ENCODE measurements around the gene KLRC4. TPM values are rescaled to one million over a fixed set of nuclear protein-coding genes. Genes with fewer than 3 reads are reported as not detected.

The KLRC4 gene
- total RNA-seq, 2 experiments from 2014 or later, result 9.3 to 9.9 TPM

DNA sequence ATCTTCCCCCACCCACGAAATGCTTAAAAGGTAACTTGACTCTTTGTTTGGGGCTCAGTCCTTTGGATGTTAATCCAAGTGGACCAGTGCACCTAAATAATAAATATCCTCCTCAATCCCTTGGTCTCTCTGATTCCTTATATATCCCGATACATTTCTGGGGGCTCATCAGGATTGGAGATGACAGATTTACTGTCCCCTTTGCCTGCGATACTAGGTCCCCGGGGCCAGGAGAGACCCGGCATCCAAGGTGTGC, 46.0 kb downstream of the KLRC4 start:
- H3K27ac ChIP-seq (ENCODE audit: low read depth, low read length, poor library complexity, severe bottlenecking), result peak overlapping the region; percentile 84
- TF ChIP-seq, protein P1, sequence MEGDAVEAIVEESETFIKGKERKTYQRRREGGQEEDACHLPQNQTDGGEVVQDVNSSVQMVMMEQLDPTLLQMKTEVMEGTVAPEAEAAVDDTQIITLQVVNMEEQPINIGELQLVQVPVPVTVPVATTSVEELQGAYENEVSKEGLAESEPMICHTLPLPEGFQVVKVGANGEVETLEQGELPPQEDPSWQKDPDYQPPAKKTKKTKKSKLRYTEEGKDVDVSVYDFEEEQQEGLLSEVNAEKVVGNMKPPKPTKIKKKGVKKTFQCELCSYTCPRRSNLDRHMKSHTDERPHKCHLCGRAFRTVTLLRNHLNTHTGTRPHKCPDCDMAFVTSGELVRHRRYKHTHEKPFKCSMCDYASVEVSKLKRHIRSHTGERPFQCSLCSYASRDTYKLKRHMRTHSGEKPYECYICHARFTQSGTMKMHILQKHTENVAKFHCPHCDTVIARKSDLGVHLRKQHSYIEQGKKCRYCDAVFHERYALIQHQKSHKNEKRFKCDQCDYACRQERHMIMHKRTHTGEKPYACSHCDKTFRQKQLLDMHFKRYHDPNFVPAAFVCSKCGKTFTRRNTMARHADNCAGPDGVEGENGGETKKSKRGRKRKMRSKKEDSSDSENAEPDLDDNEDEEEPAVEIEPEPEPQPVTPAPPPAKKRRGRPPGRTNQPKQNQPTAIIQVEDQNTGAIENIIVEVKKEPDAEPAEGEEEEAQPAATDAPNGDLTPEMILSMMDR (conservative IDR thresholded peaks at IDR 0.05; ENCODE audit: low read length), result no peak
- TF ChIP-seq EZH2phosphoT487 (IDR thresholded peaks at IDR 0.05; ENCODE audit: borderline replicate concordance, low read depth, low read length), result no peak
- H4K20me1 ChIP-seq (ENCODE audit: insufficient read depth, low read length), result no peaks in the 10 kb centered on the region
- CTCF ChIA-PET (ENCODE audit: unreplicated experiment), result no interaction called here
- POLR2A ChIA-PET, result interaction anchor here (0.5 to 5.0 kb wide), 7 partner anchors 8 to 149 kb away, joined by 3 to 41 read pairs (median 6); no protein-coding TSS in a partner anchor
- H3K4me3 ChIP-seq (ENCODE audit: low read depth, low read length, poor library complexity, severe bottlenecking), result peak overlapping the region; percentile 71
- H3K9me3 ChIP-seq (ENCODE audit: low read length), result peaks cover 29% of the 10 kb centered on the region
- no peaks in the 10 kb centered on the region for H3K9me2 ChIP-seq (ENCODE audit: insufficient read depth, low read length)
- peaks cover 44% of the 10 kb centered on the region for H3K4me1 ChIP-seq (ENCODE audit: insufficient read depth, low read length, poor library complexity, severe bottlenecking)
- H3K36me3 ChIP-seq (ENCODE audit: insufficient read depth, low read length), result peaks cover 31% of the 10 kb centered on the region
- H3K79me2 ChIP-seq (ENCODE audit: insufficient read depth, low read depth, low read length), result no peaks in the 10 kb centered on the region
- intact Hi-C loops (cut with micrococcal nuclease; ENCODE audit: unreplicated experiment), result loop anchor here (5.0 kb wide), 1 partner anchor 249 kb away; the partner anchor contains the start of gene MAGOHB
- no TSS peak for BruUV-seq (replicated peaks)
- peak overlapping the region; percentile 85 for H2AFZ ChIP-seq (ENCODE audit: low read length)
- DNase-seq (ENCODE audit: low spot score), result no peak
- H3K4me2 ChIP-seq (ENCODE audit: low read length), result peak overlapping the region; percentile 86

DNA sequence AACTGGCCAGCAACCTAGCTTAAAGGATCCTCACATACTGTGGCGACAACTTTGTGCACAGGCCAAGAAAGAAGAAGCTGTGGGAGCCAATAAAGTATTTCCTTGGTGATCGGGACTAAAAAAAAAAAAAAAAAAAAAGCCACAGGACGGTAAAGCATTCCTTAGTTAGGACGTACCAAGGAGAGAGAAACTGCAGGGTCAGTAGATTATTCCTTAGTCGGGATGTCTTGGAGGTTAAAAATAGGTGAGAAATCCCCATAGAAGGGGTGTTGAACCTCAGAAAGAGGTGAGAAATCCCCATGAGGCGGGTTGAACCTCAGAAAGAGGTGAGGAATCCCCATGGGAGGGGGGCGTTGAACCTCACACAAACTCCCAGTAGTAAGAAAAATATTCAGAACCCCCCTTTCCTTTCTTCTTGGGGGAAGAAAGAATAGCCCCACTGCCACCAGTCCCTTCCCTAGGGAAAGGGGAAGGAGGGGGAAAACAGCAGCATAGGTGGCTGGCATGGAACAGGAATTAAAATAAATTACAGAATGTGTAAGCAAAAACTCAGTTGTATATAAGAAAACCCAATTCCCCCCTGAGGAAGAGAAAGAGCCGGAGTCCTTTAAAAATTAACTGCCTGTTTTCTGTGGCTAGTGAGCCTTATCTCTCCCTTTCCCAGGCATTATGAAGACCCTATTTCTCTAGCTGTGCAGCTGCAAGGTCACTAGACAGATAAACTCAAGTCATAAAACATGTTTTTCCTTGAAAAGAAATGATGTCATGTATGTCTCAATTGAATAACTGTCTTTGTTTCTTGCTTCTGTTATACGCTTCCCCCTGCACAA, 46.5 kb downstream of the KLRC4 start:
- H3K9me3 ChIP-seq (ENCODE audit: low read length), result peaks cover 27% of the 10 kb centered on the region
- DNase-seq (ENCODE audit: low spot score), result no peak
- TF ChIP-seq EZH2phosphoT487 (IDR thresholded peaks at IDR 0.05; ENCODE audit: borderline replicate concordance, low read depth, low read length), result no peak
- TF ChIP-seq, protein P1 (conservative IDR thresholded peaks at IDR 0.05; ENCODE audit: low read length), result no peak
- ChIA-PET POLR2A (interaction anchor here (0.5 to 5.0 kb wide), 9 partner anchors 8 to 149 kb away, joined by 3 to 41 read pairs (median 4); no protein-coding TSS in a partner anchor), CTCF (ENCODE audit: unreplicated experiment) (no interaction called here)
- H4K20me1 ChIP-seq (ENCODE audit: insufficient read depth, low read length), result no peaks in the 10 kb centered on the region
- peaks cover 31% of the 10 kb centered on the region for H3K36me3 ChIP-seq (ENCODE audit: insufficient read depth, low read length)
- peak overlapping the region; percentile 85 for H2AFZ ChIP-seq (ENCODE audit: low read length)
- intact Hi-C loops (cut with micrococcal nuclease; ENCODE audit: unreplicated experiment), result loop anchor here (5.0 kb wide), 1 partner anchor 249 kb away; the partner anchor contains the start of gene MAGOHB
- H3K4me3 ChIP-seq (ENCODE audit: low read depth, low read length, poor library complexity, severe bottlenecking), result peak overlapping the region; percentile 18
- H3K79me2 ChIP-seq (ENCODE audit: insufficient read depth, low read depth, low read length), result no peaks in the 10 kb centered on the region
- peak overlapping the region; percentile 86 for H3K4me2 ChIP-seq (ENCODE audit: low read length)
- H3K4me1 ChIP-seq (ENCODE audit: insufficient read depth, low read length, poor library complexity, severe bottlenecking), result peaks cover 44% of the 10 kb centered on the region
- peak overlapping the region; percentile 84 for H3K27ac ChIP-seq (ENCODE audit: low read depth, low read length, poor library complexity, severe bottlenecking)
- no TSS peak for BruUV-seq (replicated peaks)
- no peaks in the 10 kb centered on the region for H3K9me2 ChIP-seq (ENCODE audit: insufficient read depth, low read length)

DNA sequence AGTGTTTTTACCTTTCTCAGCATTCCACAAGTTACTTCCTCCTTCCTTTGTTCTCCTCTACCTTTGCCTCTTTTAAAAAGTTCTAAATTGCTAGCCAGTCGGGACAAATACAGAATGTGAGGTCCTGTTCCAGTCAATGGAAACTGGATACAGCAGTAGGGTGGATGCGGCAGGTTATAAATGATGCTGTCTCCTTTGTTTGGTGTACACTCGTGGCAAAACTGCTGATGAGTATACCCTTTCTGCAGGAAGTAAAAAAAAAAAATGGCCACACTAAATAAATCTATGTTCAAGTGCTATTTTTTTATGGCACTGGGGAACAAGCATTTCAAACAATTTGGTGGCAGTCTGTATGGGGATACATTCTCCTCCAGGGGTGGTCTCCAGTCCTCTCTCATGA, 47.2 kb downstream of the KLRC4 start:
- Histone ChIP-seq H3K4me2 (ENCODE audit: low read length) (peak overlapping the region; percentile 86), H2AFZ (ENCODE audit: low read length) (peak overlapping the region; percentile 85), H3K27ac (ENCODE audit: low read depth, low read length, poor library complexity, severe bottlenecking) (peak overlapping the region; percentile 84), H3K79me2 (ENCODE audit: insufficient read depth, low read depth, low read length) (no peaks in the 10 kb centered on the region), H3K4me1 (ENCODE audit: insufficient read depth, low read length, poor library complexity, severe bottlenecking) (peaks cover 44% of the 10 kb centered on the region), H3K9me2 (ENCODE audit: insufficient read depth, low read length) (no peaks in the 10 kb centered on the region), H3K9me3 (ENCODE audit: low read length) (peaks cover 19% of the 10 kb centered on the region), H3K36me3 (ENCODE audit: insufficient read depth, low read length) (peaks cover 28% of the 10 kb centered on the region), H3K4me3 (ENCODE audit: low read depth, low read length, poor library complexity, severe bottlenecking) (no peak overlapping the region), H4K20me1 (ENCODE audit: insufficient read depth, low read length) (no peaks in the 10 kb centered on the region)
- ChIA-PET POLR2A (interaction anchor here (0.6 kb wide), 2 partner anchors 11 to 19 kb away, joined by 3 read pairs; no protein-coding TSS in a partner anchor), CTCF (ENCODE audit: unreplicated experiment) (no interaction called here)
- TF ChIP-seq, protein P1 (conservative IDR thresholded peaks at IDR 0.05; ENCODE audit: low read length), result no peak
- TF ChIP-seq EZH2phosphoT487 (IDR thresholded peaks at IDR 0.05; ENCODE audit: borderline replicate concordance, low read depth, low read length), result no peak
- BruUV-seq (replicated peaks), result no TSS peak
- no peak for DNase-seq (ENCODE audit: low spot score)
- intact Hi-C loops (cut with micrococcal nuclease; ENCODE audit: unreplicated experiment), result loop anchor here (5.0 kb wide), 1 partner anchor 250 kb away; the partner anchor contains the start of gene MAGOHB
